Airway epithelial cell (primary cell): ENCODE results near the gene VEPH1. TPM values are rescaled to one million over a fixed set of nuclear protein-coding genes. Genes with fewer than 3 reads are reported as not detected.

Experiments used
- total RNA-seq: library from RNA; depleted of rRNA; stranded (reverse); fragments of >200 nt; gene quantifications from 2 replicates; pipeline ENCODE4 v1.2.3, GENCODE V29; 2015

Gene VEPH1
- under 0.01 and 0.49 TPM in 2 replicates for total RNA-seq

DNA sequence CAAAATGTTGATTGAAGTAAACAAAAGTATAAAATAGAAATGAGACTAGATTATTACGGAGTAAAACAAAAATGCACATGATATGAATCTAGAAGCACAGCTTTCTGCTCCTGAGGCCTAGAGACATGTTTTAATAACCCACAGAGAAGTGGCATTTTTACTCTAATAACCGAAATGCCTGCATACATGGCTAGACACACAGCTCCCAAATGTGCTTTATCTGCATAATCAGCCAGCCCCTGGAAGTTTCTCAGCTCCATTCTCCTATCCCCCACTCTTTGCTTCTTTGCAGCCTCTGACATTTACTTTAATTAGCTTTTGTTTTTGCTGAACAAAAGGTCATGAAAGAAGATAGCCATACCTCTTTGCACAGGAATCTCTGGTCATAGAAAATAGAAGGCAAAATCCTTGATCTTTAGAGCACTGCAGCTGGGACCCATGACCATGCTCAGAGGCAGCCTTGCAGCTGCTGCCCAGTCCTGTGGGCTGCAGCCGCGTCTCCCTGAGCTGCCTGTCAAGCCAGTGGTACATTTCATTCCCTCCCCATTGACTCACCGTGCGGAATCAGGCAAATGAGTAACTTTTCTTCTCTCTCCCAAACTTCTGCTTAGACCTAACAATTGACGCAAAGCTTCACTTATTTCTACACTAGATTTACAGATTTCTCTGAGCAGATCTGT lies at the start of gene VEPH1:
Gene VEPH1, minus strand, starts transcription at position 501 of the 680 bp plus-strand sequence. CDS start 8,067 bp downstream, outside the sequence.

DNA sequence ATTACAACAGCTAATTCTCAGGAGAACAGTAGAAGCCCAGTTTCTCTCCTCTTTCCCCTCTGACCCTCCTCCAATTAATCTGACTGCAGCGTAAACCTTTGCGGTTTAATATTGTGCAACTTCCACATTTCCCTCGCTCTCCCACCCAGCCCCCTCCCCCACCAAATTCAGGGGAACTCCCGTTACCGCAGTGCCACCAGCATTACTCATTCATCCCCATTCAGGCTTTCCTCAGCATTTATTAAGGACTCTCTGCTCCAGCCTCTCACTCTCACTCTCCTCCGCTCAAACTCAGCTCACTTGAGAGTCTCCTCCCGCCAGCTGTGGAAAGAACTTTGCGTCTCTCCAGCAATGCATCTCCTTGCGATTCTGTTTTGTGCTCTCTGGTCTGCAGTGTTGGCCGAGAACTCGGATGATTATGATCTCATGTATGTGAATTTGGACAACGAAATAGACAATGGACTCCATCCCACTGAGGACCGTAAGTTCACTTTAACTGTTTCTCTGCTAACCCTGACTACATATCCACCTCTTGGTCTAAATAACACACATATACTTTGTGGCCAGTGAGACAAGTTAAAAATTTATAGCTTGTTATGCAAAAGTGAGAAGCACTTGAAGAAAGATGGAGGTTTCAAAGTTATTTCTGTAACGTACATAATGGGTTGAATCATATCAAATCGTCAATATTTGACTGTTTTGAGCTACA lies 66.5 kb downstream of the VEPH1 start, which contains the start of gene PTX3:
Gene PTX3, plus strand, starts transcription at position 268 of the 709 bp plus-strand sequence. Its CDS starts 84 bp downstream, at position 352.

Other genes with a start within 250 kb of the VEPH1 start
- 0.37 and 0.49 TPM in 2 replicates for gene PTX3, start 66.6 kb downstream of the VEPH1 start, total RNA-seq